ENCODE data around the gene NR4A3.

Gene NR4A3

DNA sequence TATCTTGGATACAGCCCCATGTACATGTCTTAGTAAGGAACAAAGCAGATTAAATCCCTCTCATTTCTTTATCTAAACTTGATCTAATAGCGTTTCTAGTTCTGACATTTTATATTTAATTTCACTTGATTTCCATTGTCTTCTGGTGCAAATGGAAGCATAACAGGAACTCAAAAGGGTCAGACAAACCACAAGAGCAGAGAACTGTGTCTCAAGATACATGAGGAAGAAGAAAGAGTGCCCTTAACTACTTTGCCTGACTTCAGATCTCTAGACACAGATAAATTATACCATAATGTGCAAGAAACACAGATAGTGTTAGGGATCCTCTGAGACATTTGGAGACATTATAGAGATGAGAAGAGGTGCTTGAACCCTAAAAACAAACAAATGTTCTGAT, 64.1 kb downstream of the NR4A3 start:
- peak; percentile 69 for DNase-seq

DNA sequence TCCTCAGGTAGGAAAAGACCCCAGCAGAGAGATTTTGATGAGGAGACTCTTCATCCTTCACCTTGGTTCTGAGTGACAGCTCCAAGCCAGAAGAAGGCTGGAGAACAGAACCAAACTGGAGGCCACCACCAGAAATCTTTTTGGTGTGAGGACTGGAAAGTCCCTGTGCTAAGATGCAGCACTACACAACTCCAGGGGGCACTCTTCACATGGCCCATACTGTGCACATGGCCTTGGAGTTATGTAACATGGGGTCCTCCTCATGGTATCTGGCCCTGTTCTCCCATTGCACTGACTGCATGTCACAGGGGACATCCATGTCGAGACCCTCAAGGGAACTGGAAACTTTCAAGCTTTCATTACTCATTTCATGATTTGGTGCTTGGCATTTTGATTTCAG, 67.4 kb downstream of the NR4A3 start:
- DNase-seq, result no peak

GRCh38 chr9:99894826-99895225, 73.1 kb downstream of the NR4A3 start:
- DNase-seq, result no peak

- no peak for DNase-seq
Observed at GRCh38 chr9:99895510-99895909, 73.8 kb downstream of the NR4A3 start.

- DNase-seq, result no peak
Observed at GRCh38 chr9:99896119-99896518, 74.4 kb downstream of the NR4A3 start.

- no peak for DNase-seq
Observed at GRCh38 chr9:99903393-99903792, 81.7 kb downstream of the NR4A3 start.

- DNase-seq, result no peak
Observed at GRCh38 chr9:99905833-99906402, 84.2 kb downstream of the NR4A3 start.

DNA sequence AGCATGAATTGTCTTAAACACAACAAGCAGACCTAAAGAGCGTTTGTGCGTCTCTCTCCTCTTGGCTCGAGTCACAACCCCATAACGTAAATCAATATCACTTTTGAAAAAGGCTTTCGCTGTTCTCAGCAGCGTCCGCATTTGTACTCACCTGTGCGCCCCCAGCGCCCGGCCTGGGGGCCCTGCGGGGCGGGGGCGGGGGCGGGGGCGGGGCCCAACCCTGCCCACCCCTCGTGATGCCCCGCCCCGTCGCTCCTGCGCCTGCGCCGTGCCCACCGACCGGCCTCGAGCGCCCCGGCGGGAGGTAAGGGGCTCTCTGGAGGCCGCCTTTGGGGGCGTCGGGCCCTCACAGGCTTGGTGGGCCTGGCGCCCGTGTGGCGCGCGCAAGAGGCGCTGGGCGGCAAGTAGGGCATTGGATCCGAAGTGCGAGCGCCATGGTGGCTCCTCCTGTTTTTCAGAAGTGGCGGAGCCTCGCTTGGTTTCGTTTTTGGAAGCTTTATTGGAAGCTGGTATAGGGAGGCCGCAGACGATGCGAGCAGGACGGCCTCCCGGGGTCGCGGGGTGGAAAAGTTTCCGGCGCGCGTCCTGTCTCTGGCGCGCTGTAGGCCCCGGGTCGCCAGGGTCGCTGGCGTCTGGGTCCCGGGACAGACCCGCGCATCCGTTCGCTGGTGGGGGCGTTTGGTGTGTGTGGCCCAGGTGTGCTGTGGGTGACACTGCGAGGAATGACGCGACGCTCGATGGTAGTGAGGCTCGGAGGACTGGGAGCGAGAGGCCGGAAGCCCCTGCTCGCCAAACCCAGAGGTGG, 84.9 kb downstream of the NR4A3 start, which contains the start of gene STX17:
STX17 (plus strand) TSS at position 252 of the 805 bp plus-strand sequence. CDS start 8,586 bp downstream, outside the sequence.
- peak; percentile 80 for DNase-seq

DNA sequence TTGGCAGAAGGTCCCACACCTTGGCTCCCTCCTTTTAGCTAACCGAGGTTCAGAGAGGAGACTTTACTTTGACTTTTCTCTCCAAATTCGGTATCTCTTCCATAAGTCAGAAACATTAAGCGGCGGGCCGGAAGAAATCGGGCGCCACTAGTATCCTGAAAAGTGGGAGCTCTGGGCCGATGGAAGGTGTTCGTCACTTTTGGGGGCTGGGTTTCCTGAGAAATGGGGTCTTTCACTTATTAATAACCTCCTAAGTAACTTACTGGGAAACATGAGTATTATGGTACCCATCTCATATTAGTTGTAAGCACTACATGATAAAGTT, 85.5 kb downstream of the NR4A3 start:
- no peak for DNase-seq

GRCh38 chr9:99911600-99911999, 89.9 kb downstream of the NR4A3 start:
- DNase-seq, result no peak
